ENCODE measurements around the gene CLCN4. TPM values are rescaled to one million over a fixed set of nuclear protein-coding genes. Genes with fewer than 3 reads are reported as not detected.

The CLCN4 gene
- total RNA-seq, 4 donors from 2014 or later: 2.0 to 3.1 (median 2.8) TPM

DNA sequence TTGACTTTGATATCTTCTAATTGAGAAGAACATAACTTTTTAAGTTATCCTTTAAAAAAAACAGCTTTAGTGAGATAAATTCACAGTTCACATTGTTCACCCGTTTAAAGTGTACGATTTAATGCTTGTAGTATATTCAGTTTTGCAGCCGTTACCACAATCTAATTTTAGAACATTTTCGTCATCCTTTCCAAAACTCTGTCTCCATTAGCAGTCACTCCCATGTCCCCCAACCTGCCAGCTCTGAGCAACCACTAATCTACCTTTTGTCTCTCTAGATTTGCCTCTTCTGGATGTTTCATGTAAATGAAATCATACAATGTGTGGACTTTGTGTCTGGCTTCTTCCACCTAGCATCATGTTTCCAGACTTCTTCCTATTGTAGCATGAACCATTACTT lies 38.6 kb downstream of the CLCN4 start:
- TF ChIP-seq, protein P1, sequence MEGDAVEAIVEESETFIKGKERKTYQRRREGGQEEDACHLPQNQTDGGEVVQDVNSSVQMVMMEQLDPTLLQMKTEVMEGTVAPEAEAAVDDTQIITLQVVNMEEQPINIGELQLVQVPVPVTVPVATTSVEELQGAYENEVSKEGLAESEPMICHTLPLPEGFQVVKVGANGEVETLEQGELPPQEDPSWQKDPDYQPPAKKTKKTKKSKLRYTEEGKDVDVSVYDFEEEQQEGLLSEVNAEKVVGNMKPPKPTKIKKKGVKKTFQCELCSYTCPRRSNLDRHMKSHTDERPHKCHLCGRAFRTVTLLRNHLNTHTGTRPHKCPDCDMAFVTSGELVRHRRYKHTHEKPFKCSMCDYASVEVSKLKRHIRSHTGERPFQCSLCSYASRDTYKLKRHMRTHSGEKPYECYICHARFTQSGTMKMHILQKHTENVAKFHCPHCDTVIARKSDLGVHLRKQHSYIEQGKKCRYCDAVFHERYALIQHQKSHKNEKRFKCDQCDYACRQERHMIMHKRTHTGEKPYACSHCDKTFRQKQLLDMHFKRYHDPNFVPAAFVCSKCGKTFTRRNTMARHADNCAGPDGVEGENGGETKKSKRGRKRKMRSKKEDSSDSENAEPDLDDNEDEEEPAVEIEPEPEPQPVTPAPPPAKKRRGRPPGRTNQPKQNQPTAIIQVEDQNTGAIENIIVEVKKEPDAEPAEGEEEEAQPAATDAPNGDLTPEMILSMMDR (IDR thresholded peaks at IDR 0.05; ENCODE audit: low read depth): no peak

DNA sequence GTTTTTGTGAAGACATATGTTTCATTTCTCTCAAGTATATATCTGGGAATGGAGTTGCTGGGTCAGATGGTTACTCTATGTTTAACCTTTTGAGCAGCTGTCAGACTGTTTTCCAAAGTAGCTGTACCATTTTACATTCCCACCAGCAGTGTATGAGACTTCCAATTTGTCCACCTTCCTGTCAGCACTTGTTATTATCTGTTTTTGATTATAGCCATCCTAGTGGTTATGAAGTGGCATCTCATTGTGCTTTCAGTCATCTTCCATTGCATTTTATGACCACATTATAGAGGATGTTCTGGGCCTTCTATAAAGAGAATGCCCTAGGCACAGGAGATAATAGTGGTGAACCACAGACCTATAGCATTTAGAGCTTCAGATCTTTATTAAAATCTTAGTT lies 39.2 kb downstream of the CLCN4 start:
- TF ChIP-seq, protein P1 (IDR thresholded peaks at IDR 0.05; ENCODE audit: low read depth): no peak

DNA sequence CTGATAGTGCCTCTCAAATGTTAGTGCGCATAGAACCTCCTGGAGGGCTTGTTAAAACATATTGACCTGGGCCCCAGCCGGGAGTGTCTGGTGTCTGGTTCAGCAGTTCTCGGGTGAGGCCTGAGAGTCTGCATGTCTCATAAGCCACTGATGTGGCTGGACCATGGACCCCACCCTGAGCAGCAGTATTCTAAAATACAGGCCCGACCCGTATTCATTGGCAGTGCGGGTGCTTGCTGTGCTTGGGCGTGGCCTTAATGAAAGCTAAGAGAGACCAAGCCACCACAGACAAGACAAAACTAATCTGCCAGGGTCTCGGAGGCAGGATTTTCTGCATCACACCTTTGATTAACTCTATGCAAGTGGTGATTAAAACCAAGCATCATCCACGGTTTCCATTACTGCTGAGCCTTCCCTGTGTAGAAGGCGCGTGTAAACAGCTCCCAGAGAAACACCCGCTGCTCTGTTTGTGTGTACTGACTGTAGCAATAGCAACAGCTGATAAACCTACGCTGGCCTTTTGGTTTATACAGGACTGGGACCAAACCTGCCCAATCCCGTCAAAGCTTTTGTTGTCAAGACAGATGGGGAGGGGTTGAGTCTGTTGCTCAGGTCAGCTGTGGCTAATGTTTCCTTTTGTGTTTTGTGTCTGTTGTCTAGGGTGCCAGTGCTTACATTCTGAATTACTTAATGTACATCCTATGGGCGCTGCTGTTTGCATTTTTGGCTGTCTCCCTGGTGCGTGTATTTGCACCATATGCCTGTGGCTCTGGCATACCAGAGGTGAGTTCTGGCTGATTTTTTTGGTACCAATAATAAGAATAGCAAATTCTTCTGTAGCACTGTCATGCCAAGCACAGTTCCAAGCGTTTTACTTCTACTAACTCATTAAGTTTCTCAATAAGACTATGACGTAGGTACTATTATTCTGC lies 40.8 kb downstream of the CLCN4 start:
- TF ChIP-seq, protein P1 (IDR thresholded peaks at IDR 0.05; ENCODE audit: low read depth): no peak

DNA sequence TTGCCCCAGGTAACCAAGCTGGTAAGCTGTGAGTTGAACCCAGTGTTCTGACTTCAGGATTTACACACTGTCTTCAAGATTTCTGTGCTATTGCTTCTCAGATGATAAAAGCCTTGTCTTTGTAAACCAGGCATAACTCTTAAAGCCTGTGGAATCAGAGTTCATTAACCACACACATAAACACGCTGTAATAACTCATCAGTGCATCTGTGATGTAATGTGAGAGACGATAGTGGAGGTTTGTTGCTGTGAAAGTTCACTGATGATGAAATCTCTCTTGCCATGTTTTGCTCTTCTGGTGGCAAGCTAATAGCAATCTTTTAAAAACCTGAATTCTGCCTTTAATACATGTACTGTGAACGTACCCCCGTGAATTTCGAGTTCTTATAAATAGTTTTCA lies 41.5 kb downstream of the CLCN4 start:
- TF ChIP-seq, protein P1 (IDR thresholded peaks at IDR 0.05; ENCODE audit: low read depth): no peak

DNA sequence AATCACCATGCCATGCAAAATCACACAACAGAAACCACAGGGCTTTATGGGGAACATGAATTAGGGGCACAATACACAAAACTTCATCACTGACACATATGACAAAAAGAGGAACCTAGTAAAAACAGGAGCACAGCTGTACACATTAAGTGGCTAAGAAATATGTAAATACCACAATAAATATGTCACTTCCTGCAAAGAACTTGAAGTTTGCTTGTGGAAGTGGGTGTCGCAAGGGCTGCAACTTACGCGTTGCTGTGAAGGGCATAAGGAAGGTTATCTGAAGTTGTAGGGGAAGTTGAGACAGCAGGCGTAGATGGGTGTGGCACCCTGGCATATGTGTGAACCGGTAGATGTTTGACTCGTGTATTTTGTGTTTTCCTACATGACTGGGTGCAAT lies 42.4 kb downstream of the CLCN4 start:
- TF ChIP-seq, protein P1 (IDR thresholded peaks at IDR 0.05; ENCODE audit: low read depth): no peak

DNA sequence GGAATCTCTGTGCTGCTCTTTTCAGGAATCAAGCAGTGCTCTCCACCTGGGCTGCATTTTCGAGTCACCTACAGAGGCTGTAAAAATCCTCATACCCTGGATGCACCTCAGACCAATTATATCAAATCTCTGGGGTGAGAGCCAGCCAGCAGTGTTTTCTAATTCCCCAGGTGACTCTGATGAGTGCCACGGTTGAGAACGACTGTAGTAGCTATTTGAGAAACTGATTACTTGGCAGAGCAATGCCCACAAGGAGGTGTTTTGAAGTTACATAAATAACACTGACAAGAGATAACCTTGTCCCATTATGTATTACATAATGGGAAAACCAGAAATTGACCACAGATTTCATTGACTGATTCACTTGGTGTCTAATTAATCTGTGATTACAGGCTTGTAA lies 46.8 kb downstream of the CLCN4 start:
- TF ChIP-seq, protein P1 (IDR thresholded peaks at IDR 0.05; ENCODE audit: low read depth): no peak

DNA sequence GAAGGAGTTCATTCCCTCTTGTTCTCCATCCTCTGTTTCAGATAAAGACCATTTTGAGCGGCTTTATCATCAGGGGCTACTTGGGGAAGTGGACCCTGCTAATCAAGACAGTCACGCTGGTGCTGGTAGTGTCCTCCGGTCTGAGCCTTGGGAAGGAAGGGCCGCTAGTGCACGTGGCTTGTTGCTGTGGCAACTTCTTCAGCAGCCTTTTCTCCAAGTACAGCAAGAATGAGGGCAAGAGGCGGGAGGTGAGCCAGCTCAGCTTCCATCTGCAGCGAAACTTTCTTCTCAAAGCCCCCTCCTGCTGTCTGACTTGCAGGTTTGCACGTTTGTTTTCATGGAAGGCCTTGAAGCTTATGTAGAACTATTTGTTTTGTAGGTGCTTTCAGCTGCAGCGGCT lies 49.5 kb downstream of the CLCN4 start:
- TF ChIP-seq, protein P1 (IDR thresholded peaks at IDR 0.05; ENCODE audit: low read depth): no peak
